ENCODE measurements around the gene TIMM13. TPM values are rescaled to one million over a fixed set of nuclear protein-coding genes. Genes with fewer than 3 reads are reported as not detected.

TIMM13 gene
- polyA plus RNA-seq, 1 of the 3 experiments (the other 2 are of a cell fraction) = 76.9 TPM

DNA sequence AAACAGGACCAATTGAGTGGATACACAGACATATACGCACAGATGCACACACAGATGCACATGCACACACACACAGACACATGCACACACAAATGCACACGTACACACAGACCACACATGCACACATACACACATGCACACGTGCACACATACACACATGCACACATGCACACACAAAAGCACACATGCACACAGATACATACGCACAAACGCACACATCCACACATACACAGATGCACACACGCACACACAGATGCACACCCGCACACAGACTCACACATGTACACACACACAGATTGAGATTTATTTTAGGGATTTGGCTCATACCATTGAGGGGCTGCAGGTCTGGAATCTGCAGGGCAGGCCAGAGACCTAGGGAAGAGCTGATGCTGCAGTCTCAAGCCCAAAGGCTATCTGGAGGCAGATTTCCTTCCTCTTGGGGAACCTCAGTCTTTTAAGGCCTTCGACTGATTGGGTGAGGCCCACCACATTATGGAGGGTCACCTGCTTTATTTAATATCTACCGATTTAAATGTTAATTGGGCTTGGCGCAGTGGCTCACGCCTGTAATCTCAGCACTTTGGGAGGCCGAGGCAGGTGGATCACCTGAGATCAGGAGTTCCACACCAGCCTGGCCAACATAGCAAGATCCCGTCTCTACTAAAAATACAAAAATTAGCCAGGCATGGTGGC, 44.7 kb downstream of the TIMM13 start:
- Histone ChIP-seq H3K27me3 (ENCODE audit: insufficient read depth) (peaks cover 6% of the 10 kb centered on the region; the same call in 1 of the 2 replicates), H3K9ac (no peak overlapping the region), H2AFZ (ENCODE audit: low read depth) (no peak overlapping the region), H3K4me2 (no peak overlapping the region), H3K36me3 (replicated peaks in 1 of 2; ENCODE audit: control insufficient read depth in 1 of 2, insufficient read depth in 2 of 2, low read length in 1 of 2) (no peaks in the 10 kb centered on the region), H3F3A (replicated peaks; ENCODE audit: insufficient read depth) (peaks cover 12% of the 10 kb centered on the region), H3K4me3 (ENCODE audit: low read depth in 2 of 2, low read length in 1 of 2) (no peak overlapping the region), H3K9me2 (no peaks in the 10 kb centered on the region), H3K79me2 (ENCODE audit: insufficient read depth) (no peaks in the 10 kb centered on the region), H4K20me1 (ENCODE audit: insufficient read depth) (no peaks in the 10 kb centered on the region), H3K27ac (ENCODE audit: low read depth in 2 of 2, low read length in 1 of 2) (no peak overlapping the region), H3K4me1 (ENCODE audit: control insufficient read depth in 1 of 2, insufficient read depth in 2 of 2, low read depth in 1 of 2, low read length in 1 of 2) (no peaks in the 10 kb centered on the region; a peak in 1 of 4 replicates), H3K9me3 (no peaks in the 10 kb centered on the region)
- DNase-seq = no peak
- 80% methylated on average over 13 of the region's 13 CpGs for WGBS (ENCODE audit: low lambda C conversion rate)
- ChIA-PET POLR2A (no interaction called here), CTCF (no interaction called here)
- no peak for TF ChIP-seq RXRA (IDR thresholded peaks at IDR 0.05; ENCODE audit: borderline replicate concordance, low read depth)
- no peak for TF ChIP-seq RFX5 (IDR thresholded peaks at IDR 0.05; ENCODE audit: low read length)
- TF ChIP-seq GABPA (IDR thresholded peaks at IDR 0.05; ENCODE audit: low read depth) = no peak
- no peak for TF ChIP-seq YY1 (IDR thresholded peaks at IDR 0.05; ENCODE audit: low read depth)
- TF ChIP-seq MXI1 (IDR thresholded peaks at IDR 0.05; ENCODE audit: low read depth, low read length) = no peak

DNA sequence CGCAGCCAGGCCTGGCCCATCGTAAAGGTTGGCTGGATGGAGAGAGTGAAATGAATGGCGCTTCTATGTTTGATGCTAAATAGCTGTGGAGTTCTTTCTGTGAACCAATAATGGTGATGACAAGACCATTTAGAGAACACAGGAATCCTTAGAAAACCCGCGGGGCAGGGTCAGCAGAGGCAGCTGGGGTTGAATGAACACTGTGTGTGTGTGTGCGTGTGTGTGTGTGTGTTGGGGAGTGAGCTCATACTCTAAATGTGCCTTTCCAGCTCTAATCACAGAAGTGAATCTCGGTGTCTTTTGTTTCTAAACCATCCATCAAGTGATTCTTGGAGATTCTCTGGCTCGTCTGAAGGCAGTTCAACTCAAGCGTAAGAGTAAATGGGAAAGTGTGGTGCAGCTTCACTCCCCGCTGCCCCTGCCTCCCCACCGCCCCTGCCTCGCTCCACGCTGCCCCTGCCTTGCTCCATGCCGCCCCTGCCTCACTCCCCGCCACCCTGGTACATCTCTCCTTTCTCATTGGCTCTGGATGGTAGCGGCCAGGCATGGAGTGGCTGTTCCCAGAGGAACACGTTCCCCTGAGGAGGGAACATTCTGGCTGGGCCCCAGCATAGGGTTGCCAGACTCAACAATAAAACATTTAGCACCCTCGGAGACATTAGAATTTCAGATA, 46.1 kb downstream of the TIMM13 start:
- Histone ChIP-seq H3K27ac (ENCODE audit: low read depth in 2 of 2, low read length in 1 of 2) (no peak overlapping the region), H3K4me2 (no peak overlapping the region), H3K9ac (no peak overlapping the region), H3K27me3 (ENCODE audit: insufficient read depth) (no peaks in the 10 kb centered on the region), H4K20me1 (ENCODE audit: insufficient read depth) (no peaks in the 10 kb centered on the region), H3F3A (replicated peaks; ENCODE audit: insufficient read depth) (peaks cover 12% of the 10 kb centered on the region), H2AFZ (ENCODE audit: low read depth) (no peak overlapping the region), H3K36me3 (replicated peaks in 1 of 2; ENCODE audit: control insufficient read depth in 1 of 2, insufficient read depth in 2 of 2, low read length in 1 of 2) (no peaks in the 10 kb centered on the region), H3K4me3 (ENCODE audit: low read depth in 2 of 2, low read length in 1 of 2) (no peak overlapping the region), H3K4me1 (ENCODE audit: control insufficient read depth in 1 of 2, insufficient read depth in 2 of 2, low read depth in 1 of 2, low read length in 1 of 2) (no peaks in the 10 kb centered on the region; a peak in 1 of 4 replicates), H3K79me2 (ENCODE audit: insufficient read depth) (no peaks in the 10 kb centered on the region), H3K9me3 (no peaks in the 10 kb centered on the region), H3K9me2 (no peaks in the 10 kb centered on the region)
- ChIA-PET CTCF (interaction anchor here (0.6 kb wide), 1 partner anchor 223 kb away, joined by 3 read pairs; no protein-coding TSS in a partner anchor), POLR2A (interaction anchor here (0.7 kb wide), 1 partner anchor 48 kb away, joined by 3 read pairs; no protein-coding TSS in a partner anchor)
- TF ChIP-seq TCF12 (IDR thresholded peaks at IDR 0.05) (no peak), RAD21 (IDR thresholded peaks at IDR 0.05; ENCODE audit: low read length) (no peak), EZH2phosphoT487 (IDR thresholded peaks at IDR 0.05; ENCODE audit: borderline replicate concordance, low read depth) (no peak), ELF1 (IDR thresholded peaks at IDR 0.05) (no peak), GATA2 (CRISPR knock-in tag; IDR thresholded peaks at IDR 0.05) (no peak)
- TF ChIP-seq, protein P1, sequence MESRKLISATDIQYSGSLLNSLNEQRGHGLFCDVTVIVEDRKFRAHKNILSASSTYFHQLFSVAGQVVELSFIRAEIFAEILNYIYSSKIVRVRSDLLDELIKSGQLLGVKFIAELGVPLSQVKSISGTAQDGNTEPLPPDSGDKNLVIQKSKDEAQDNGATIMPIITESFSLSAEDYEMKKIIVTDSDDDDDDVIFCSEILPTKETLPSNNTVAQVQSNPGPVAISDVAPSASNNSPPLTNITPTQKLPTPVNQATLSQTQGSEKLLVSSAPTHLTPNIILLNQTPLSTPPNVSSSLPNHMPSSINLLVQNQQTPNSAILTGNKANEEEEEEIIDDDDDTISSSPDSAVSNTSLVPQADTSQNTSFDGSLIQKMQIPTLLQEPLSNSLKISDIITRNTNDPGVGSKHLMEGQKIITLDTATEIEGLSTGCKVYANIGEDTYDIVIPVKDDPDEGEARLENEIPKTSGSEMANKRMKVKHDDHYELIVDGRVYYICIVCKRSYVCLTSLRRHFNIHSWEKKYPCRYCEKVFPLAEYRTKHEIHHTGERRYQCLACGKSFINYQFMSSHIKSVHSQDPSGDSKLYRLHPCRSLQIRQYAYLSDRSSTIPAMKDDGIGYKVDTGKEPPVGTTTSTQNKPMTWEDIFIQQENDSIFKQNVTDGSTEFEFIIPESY (IDR thresholded peaks at IDR 0.05; ENCODE audit: borderline replicate concordance, low read depth) = no peak
- WGBS (ENCODE audit: low lambda C conversion rate) = 51% methylated on average over 17 of the region's 18 CpGs
- DNase-seq = no peak

Measured in SK-N-SH (cell line).